Measurements from ENCODE around the gene SCT. TPM values are rescaled to one million over a fixed set of nuclear protein-coding genes. Genes with fewer than 3 reads are reported as not detected.

Gene SCT
- total RNA-seq, 1 donor from 2014 or later: 2.9 TPM

GRCh38 chr11:641806-642370 is 14.9 kb upstream of the SCT start:
- peaks cover 7% of the 10 kb centered on the region for H3K4me1 Mint-ChIP-seq (ENCODE audit: low read depth)
- peaks cover 3% of the 10 kb centered on the region for H3K36me3 Mint-ChIP-seq (ENCODE audit: insufficient read depth)
- no peak overlapping the region for H3K27ac Mint-ChIP-seq
- H3K9me3 Mint-ChIP-seq (ENCODE audit: low read depth): no peaks in the 10 kb centered on the region
- H3K27me3 Mint-ChIP-seq: peaks cover 23% of the 10 kb centered on the region
- H3K4me3 Mint-ChIP-seq (ENCODE audit: low read depth): no peak overlapping the region
- DNase-seq (ENCODE audit: low spot score, unreplicated experiment): no peak
- no peak for TF ChIP-seq CTCF (IDR thresholded peaks at IDR 0.05; ENCODE audit: unreplicated experiment)

- no peak for TF ChIP-seq CTCF (IDR thresholded peaks at IDR 0.05; ENCODE audit: unreplicated experiment)
- Mint-ChIP-seq H3K4me3 (ENCODE audit: low read depth) (no peak overlapping the region), H3K9me3 (ENCODE audit: low read depth) (no peaks in the 10 kb centered on the region), H3K27me3 (peaks cover 38% of the 10 kb centered on the region), H3K36me3 (ENCODE audit: insufficient read depth) (peaks cover 3% of the 10 kb centered on the region), H3K27ac (no peak overlapping the region), H3K4me1 (ENCODE audit: low read depth) (peaks cover 9% of the 10 kb centered on the region)
- DNase-seq (ENCODE audit: low spot score, unreplicated experiment): no peak
Measured at GRCh38 chr11:640021-640706, 13.2 kb upstream of the SCT start.

GRCh38 chr11:639332-639955 is 12.5 kb upstream of the SCT start:
- Mint-ChIP-seq H3K4me3 (ENCODE audit: low read depth) (peak overlapping the region; percentile 40), H3K27ac (no peak overlapping the region), H3K27me3 (peaks cover 45% of the 10 kb centered on the region), H3K4me1 (ENCODE audit: low read depth) (peaks cover 9% of the 10 kb centered on the region), H3K9me3 (ENCODE audit: low read depth) (no peaks in the 10 kb centered on the region), H3K36me3 (ENCODE audit: insufficient read depth) (peaks cover 4% of the 10 kb centered on the region)
- DNase-seq (ENCODE audit: low spot score, unreplicated experiment): no peak
- TF ChIP-seq CTCF (IDR thresholded peaks at IDR 0.05; ENCODE audit: unreplicated experiment): no peak

- Mint-ChIP-seq H3K9me3 (ENCODE audit: low read depth) (no peaks in the 10 kb centered on the region), H3K36me3 (ENCODE audit: insufficient read depth) (peaks cover 4% of the 10 kb centered on the region), H3K27me3 (peaks cover 46% of the 10 kb centered on the region), H3K4me1 (ENCODE audit: low read depth) (peaks cover 9% of the 10 kb centered on the region), H3K27ac (no peak overlapping the region), H3K4me3 (ENCODE audit: low read depth) (peak overlapping the region; percentile 40)
- DNase-seq (ENCODE audit: low spot score, unreplicated experiment): no peak
- no peak for TF ChIP-seq CTCF (IDR thresholded peaks at IDR 0.05; ENCODE audit: unreplicated experiment)
Measured at GRCh38 chr11:638631-639331, 11.8 kb upstream of the SCT start.
